Stimulated activated CD8-positive, alpha-beta memory T cell treated with anti-CD3 and anti-CD28 coated beads, Interleukin-15, amount 100 ng/mL, for 4 hours (primary cell): ENCODE results near the gene SLC29A1.
"Not testable (repeated sequence)": the region's sequence is repeated elsewhere in the genome, so short reads cannot be mapped to it uniquely, and the experiment has no call there.

ENCODE experiments used
- DNase-seq, 2 donors: peaks; one replicate each; pipeline ENCODE4 v3.0.0-alpha.2; 2020; ENCODE audit warnings: low read depth in 2 of 2

SLC29A1 gene

DNA sequence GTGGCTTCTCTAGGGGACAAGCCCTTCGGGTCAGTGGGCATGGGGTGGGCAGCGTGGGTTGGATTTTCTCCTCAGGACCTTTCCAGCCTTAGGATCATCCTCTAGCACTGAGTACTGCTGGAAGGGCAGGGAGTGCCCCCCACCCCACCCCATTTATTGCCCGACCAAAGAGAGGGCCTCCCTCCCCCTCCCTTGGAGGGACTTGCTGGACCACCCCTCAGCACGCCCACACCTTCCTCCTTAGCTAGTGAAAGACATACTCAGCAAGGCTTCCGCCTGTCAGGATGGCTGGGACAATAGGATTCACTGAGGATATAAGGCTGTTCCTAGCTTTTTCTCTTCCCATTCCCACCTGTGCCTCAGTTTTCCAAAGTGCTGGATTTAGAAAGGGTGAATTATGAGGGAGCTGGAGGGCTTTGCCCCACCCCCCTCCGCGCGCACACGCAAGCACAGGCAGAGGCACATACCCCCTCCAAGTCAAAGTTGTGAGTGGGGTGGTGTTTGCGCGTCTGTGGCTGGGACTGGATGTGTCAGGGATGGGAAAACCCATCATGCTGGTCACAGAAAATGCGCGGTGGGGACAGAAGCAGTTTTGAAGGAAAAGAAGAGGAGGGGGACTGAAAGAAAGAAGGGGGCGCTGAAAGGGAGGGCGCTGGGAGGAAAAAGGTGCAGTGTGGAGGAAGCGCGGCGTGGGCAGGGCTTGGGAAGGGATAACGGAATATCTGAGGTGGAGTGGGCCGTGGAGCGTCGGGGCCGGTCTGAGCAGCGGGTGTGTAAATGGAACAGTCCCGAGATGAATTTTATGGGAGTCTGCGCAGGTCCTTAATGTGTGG is 693 bp upstream of the SLC29A1 start:
- no peak for DNase-seq

DNA sequence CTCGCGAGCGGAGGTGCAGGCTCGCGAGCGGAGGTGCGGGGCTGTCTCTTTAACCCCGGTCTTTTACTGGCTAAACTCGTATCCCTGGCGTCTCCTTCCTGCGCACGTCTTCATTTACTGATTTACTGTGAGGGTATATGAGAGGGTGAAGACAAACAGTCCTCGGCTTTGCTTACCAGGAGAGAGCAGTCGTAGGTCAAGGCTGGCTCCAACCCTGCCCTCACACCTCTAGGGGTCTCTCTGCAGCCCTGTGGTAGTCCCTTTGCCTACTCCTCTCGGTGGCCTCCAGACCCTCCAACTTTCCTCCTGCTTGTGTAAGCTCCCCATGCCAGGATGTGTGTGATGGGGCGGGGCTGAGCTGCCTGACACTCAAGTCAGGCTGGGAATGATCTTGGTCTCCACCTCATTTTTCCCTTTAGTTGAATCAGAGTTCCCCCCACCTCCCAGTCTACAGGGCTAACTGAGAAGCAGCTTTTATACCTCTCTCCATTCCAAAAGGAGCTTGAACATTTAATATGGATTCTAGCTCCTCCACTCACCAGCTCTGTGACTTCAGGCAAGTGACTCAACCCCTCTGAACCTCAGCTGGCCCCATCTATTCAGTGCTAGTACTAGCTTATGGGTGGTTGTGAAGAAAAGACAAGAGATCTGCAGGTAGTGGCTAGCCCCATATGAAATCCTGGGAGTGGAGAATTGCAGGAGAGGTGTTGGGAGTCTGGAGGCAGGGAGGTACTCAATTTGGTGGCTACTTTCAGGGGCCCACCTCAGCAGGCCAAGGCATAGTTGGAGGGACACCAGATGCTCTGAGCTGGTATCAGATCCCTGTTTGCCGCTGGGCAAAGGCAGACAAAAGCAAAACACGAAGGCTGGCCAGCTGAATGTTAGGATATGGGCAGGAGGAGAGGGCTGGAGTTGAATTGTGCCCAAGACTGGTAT is 902 bp downstream of the SLC29A1 start:
- DNase-seq: no peak

- DNase-seq: no peak
Measured at GRCh38 chr6:44224965-44225305, 1.5 kb downstream of the SLC29A1 start.

DNA sequence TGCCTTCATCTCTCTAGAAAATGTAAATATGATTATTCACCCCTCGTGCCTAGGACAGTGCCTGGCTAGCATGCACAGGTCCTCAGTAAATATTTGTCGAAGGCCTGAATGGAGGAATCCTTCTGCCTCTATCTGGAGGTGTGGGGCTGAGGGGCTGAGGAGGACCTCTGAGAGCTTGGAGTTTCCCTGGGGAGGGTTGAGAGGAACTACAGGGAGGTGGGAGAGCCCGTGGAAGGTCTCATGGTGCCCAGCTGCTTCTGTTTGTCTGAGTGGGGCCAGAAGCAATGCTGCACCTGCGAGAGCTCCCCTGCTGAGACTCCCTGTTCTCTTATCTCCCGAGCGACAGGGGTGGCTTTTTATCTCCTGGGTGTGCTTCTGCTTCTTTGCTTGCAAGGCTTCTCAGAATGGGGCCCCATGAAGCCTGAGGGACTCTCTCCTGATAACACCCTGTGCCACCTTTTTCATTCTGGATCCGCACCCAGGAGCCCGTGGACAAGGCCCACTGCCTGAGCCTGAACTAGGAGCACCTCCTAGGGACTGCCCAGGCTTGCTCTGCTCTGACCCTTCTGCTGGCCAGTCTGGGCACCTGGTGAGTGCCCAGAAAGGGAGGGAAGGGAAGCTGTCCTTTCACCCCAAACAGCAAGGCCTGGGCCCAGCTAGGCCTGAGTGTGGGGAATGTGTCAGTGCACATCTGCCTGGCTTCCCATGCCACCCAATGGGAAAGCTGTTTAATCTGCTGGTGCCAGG is 2.4 kb downstream of the SLC29A1 start:
- DNase-seq: no peak

- DNase-seq: no peak
Measured at GRCh38 chr6:44226368-44227147, 3.2 kb downstream of the SLC29A1 start.

DNA sequence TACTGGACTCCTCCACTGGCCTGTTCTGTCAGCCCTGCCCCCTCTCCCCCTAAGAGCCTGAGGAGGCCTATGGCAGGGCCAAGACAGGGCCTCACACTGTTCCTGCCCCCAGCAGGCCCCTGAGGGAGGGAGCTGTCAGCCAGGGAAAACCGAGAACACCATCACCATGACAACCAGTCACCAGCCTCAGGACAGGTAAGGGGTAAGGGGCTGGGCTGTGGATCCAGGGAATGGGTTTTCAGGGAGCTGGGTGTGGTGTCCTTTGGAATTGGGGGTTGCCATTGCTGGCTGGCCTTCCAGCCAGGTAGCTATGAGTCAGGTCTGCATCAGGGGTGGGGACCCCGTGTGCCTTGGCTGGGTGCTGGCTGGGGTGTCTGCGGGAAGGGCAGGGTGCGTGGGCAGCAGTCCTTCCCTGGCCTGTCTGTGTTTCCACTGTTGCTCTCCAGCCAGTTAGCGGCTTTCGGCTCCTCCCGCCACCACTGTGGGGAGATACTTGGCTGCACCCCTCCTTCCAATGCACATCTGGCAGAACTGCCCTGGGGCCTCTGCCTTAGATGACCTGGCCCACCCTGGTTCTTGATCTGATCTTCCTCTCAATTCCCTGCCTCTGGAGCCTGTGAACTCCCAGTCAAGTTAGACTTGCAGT is 3.9 kb downstream of the SLC29A1 start:
- DNase-seq: no peak

GRCh38 chr6:44228031-44228430 is 4.6 kb downstream of the SLC29A1 start:
- DNase-seq: no peak

DNA sequence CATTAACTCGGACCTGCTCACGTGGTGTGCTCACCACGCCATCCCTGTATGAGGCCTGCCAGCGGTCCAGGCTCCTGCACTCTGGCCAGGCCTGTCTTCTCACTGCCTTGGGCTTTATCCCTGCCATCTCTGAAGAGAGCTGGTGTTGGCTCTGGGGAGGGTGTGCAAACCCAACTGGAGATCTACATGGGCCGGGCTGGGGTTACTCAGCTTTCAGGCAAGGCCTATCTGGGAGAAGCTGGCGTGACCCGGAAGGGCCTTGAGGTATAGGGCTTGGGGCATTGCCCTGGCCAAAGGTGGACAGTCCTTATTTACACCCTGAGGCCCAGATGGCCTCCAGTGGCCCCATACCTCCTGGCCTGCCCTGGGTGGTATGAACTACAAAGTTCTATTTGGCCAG is 5.0 kb downstream of the SLC29A1 start:
- DNase-seq: no peak

- no peak for DNase-seq
Measured at GRCh38 chr6:44228836-44229235, 5.4 kb downstream of the SLC29A1 start.

GRCh38 chr6:44229376-44230033 is 6.1 kb downstream of the SLC29A1 start:
- DNase-seq: no peak

GRCh38 chr6:44230034-44230675 is 6.8 kb downstream of the SLC29A1 start:
- DNase-seq: no peak

DNA sequence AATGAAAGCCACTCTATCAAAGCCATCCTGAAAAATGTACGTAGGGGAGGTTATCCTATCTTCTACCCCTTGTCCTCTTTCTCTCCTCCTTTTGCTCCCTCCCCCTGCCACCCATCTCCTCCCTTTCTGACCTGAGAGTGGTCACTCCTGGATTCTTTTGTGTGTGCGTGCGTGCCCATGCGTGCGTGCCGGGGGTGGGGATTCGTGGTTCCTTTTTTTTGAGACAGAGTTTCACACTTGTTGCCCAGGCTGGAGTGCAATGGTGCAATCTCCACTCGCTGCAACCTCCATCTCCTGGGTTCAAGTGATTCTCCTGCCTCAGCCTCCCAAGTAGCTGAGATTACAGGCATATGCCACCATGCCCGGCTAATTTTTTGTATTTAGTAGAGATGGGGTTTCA is 8.0 kb downstream of the SLC29A1 start:
- DNase-seq: not testable (repeated sequence)

DNA sequence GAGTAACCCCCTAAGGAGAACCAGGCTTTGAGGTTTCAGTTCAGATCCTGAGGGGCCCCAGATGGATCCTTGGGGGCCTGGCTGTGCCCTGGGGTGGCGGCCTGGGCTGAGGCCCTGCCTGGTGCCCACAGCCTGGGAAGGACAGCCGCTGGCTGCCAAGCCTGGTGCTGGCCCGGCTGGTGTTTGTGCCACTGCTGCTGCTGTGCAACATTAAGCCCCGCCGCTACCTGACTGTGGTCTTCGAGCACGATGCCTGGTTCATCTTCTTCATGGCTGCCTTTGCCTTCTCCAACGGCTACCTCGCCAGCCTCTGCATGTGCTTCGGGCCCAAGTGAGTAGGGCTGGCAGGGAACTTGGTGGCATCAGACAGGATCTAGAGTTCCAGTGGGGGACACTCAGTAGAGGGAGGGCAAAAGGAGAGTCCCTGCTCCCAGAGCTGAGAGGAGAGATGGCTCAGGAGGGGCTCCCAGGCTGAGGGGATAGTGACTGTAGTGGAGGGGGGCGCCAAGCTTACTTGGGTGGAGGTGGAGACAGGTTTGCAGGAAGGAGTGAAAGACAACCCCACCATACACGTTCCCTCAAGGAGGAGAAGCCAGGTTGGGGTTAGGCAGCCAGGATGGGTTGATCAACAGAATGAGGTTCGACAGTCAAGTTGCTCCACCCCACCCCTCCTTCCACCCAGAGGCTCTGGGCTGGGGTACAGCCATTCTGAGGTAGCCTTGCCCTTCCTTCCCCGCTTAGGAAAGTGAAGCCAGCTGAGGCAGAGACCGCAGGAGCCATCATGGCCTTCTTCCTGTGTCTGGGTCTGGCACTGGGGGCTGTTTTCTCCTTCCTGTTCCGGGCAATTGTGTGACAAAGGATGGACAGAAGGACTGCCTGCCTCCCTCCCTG is 9.5 kb downstream of the SLC29A1 start:
- DNase-seq: no peak

DNA sequence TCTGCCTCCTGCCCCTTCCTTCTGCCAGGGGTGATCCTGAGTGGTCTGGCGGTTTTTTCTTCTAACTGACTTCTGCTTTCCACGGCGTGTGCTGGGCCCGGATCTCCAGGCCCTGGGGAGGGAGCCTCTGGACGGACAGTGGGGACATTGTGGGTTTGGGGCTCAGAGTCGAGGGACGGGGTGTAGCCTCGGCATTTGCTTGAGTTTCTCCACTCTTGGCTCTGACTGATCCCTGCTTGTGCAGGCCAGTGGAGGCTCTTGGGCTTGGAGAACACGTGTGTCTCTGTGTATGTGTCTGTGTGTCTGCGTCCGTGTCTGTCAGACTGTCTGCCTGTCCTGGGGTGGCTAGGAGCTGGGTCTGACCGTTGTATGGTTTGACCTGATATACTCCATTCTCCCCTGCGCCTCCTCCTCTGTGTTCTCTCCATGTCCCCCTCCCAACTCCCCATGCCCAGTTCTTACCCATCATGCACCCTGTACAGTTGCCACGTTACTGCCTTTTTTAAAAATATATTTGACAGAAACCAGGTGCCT is 10.2 kb downstream of the SLC29A1 start:
- DNase-seq: no peak

GRCh38 chr6:44234101-44235025 is 11.0 kb downstream of the SLC29A1 start:
- no peak for DNase-seq

GRCh38 chr6:44235269-44235668 is 11.9 kb downstream of the SLC29A1 start:
- no peak for DNase-seq

DNA sequence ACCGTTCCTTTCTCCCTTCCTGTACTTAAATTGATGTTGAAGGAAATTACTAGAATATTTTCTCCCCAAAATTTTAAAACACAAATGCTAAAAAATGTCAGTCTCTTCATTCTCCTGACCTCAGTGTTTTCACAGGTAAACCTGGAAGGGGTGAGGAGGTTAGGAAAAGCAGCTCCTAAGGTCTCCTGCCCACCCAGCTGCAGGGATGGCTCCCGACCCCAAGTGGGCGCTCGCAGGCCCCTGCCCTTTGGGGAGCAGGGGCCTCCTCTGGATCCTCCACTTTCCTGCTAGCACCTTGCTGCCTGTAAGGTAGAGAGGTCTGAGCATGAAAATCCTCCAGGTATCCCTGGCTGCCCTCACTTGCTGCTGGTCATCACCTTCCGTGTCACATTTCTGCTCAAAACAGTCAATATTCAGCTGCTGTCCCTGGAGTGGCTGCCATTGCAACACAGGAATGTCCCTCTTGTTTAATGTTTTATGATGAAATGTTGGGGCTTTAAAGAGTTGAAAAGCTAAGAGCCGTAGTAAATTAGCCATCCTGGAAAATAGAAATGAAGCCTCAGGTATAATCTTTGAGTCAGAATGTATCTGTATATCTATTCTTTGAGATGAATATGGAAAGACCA is 12.6 kb downstream of the SLC29A1 start:
- DNase-seq: no peak
